ENCODE data around the gene ZBTB33.

ZBTB33 gene

DNA sequence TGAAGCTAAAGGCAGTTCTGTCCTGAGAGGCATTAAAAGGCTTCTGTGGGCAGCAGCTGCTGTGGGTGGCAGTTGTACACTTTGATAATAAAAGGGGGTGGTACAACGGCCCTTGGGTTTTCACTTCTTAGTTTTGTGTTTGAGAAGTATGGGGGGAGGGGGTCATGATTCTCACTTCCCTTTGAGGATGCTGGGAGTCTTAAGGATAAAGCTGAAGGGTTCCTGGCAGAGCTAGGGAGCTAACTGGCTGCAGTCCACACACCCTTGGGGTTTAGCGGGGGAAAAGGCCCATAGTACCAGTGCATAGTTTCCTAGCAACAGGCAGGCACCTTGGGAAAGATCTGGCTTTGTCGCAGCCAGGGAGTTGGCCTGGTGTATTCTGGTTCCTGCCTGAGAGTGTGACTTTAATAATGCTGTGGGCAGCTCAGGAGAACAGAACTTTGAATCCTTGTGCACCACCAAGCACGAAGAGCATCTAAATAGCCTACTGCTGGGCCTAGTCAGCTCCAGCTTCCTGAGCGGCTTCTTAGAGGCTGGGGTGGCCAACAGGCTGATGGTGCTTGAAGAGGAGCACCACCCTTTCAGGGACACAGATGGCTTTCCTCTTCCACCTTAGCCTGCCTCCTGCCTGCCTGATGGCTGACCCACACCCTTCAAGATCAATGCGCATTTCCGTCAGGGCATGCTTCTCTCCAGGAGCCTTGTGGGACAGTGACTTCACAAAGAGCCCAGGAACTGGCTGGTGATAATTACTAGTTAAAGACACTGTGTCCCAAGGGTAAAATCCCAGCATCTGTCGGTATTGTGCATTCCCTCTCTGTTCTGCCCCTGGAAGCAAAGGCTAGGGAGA, 12.5 kb downstream of the ZBTB33 start:
- peak; percentile 48 for DNase-seq (ENCODE audit: low spot score)

DNA sequence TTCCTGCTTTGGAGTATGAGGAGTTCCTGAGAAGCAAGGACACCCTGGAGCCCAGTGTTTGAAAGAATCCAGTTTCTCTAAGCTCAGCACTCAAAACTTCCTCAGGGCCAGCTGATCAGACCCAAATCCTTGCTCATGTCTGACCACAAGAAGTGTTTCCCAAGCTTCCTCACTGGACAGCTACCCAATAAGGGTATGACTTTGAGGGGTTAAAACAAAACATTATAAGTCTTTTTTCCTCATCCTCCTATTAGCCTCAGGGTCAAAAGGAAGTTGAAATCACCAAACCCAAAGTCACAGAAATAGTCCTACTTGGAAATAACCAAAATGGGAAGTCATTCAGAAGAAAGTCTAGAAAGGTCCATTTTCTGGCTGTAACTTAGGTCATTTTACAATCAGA, 13.7 kb downstream of the ZBTB33 start:
- DNase-seq (ENCODE audit: low spot score) = no peak

DNA sequence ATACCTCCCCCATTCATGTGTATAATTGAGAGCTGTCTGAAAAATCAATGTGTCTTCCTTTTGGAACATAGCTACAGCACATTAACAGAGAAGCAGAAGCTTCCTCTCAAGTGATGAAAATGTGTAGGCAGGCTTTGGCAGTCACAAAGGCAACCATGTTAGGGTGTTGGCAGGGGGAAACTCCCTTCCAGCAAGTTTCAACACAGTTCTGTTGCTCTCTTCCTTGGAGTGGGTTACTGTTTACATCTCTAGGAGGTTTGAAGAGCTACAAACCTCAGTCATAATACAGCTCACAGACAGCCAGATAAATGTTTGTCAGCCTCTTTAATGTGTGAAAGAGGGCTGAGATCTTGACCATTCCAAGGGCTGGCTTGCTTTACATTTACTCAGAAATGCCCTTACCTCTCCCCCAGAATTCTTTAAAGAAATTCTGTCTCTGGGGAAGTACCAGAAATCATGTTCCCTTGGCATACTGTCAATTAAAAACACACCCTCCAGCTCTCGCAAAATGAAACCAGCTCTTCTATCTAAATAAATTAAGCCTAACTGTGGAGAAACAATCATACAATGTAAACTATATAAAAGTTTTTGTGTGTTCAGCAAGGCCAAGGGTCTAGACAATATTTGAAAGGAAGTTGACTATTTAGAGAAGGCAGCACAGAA, 18.9 kb downstream of the ZBTB33 start:
- peak; percentile 21 for DNase-seq (ENCODE audit: low spot score)

DNA sequence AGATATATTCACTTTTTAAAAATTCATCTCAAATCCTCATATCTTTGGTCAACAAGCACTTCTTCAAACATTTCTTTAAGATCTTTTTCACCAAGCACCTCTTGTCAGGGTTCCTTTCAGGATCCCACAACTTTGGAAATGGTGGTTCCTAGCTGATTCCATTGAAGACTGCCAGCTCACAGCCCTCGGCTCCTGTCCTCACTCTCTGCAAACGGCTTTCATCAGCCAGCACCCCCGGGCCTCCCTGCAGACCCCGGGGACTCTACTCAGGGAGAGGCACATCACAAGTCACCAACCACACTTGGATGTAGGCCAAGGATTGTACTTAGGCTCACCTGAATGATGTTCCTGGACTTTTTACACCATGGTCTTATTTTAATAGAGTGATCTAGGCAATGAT, 20.0 kb downstream of the ZBTB33 start:
- no peak for DNase-seq (ENCODE audit: low spot score)

- DNase-seq (ENCODE audit: low spot score) = no peak
Observed at GRCh38 chrX:120271218-120271617, 20.6 kb downstream of the ZBTB33 start.

GRCh38 chrX:120274145-120274544, 23.5 kb downstream of the ZBTB33 start:
- no peak for DNase-seq (ENCODE audit: low spot score)

DNA sequence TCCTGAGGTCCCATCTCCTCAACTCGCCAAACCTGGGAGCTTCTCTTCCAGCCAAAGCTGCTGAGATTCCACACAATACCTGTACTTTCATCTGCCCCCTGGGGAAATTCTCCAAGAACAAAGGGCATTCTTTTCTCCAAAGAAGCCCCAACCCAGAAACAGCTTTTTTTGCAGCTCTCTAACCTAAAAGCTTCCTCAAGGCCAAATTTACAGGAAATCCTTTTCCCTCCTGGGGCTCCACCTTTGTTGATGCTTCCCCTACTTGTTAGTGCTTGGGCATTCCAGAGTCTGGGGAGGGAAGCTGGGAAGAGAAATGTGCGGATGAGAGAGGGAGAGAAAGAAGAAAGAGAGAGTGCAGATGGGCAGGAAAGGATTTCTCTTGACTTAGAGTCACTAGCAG, 24.3 kb downstream of the ZBTB33 start:
- no peak for DNase-seq (ENCODE audit: low spot score)

GRCh38 chrX:120281021-120281624, 30.5 kb downstream of the ZBTB33 start:
- no peak for DNase-seq (ENCODE audit: low spot score)

DNA sequence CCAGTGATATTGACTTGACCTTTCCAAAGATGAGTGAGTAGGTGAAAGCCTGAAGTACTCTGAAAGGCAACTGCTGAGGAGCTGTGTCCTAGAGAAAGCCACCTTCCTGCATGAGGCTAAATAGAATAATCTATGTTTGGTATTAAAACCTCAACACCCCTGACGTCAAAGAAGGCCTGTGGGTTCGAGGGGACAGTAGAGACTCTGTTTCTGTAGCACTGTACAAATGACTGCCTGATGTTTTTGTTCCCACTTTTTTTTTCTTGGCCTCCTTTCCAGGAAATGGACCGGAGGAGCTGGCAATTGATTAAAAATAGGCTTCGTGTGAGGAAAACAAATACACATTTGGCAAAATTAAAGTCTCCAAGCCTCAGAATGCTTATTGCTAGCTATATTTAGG, 31.1 kb downstream of the ZBTB33 start:
- DNase-seq (ENCODE audit: low spot score) = no peak

DNA sequence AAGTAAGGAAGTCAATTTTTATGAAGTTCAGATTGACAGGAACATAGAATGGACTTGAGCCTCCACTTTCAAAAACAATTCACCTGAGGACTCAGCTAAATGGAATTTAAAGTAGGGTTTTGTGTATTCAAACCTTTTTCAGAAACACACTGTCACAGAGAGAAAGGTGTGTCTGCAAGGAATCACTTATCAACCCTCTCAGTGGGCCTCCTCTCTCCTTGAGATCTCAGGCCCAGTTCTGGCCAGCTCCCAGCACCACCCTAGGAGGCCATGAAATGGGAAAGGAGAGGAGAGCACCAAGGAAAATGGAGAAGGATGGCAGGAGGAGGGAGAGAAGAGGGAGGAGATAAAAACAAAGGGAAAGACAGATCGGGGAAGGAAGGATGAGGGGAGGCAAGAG, 32.1 kb downstream of the ZBTB33 start:
- no peak for DNase-seq (ENCODE audit: low spot score)

GRCh38 chrX:120286733-120287512, 36.3 kb downstream of the ZBTB33 start:
- DNase-seq (ENCODE audit: low spot score) = no peak

- no peak for DNase-seq (ENCODE audit: low spot score)
Observed at GRCh38 chrX:120287513-120288112, 37.0 kb downstream of the ZBTB33 start.

GRCh38 chrX:120290107-120290506, 39.5 kb downstream of the ZBTB33 start:
- DNase-seq (ENCODE audit: low spot score) = no peak

DNA sequence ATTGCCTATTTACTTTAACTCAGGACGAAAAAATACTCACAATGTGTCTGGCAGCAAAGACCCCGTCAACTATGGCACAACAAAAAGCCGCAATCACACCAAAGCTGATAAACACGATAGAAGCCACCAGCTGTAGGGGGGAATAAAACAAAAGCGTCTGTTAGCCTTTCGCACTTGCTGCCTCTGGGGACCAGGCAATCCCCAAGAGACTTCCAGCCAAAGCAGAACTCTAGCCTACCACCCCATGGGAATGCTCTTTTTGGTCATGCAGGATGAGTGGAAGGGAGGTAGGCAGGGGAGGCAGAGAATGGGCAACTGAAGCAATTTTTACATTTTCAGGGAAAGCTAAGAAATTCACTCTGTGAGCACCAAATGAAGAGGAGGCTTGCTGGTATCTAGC, 40.6 kb downstream of the ZBTB33 start:
- DNase-seq (ENCODE audit: low spot score) = no peak

- no peak for DNase-seq (ENCODE audit: low spot score)
Observed at GRCh38 chrX:120293015-120293414, 42.4 kb downstream of the ZBTB33 start.

- DNase-seq (ENCODE audit: low spot score) = no peak
Observed at GRCh38 chrX:120294651-120295050, 44.0 kb downstream of the ZBTB33 start.

DNA sequence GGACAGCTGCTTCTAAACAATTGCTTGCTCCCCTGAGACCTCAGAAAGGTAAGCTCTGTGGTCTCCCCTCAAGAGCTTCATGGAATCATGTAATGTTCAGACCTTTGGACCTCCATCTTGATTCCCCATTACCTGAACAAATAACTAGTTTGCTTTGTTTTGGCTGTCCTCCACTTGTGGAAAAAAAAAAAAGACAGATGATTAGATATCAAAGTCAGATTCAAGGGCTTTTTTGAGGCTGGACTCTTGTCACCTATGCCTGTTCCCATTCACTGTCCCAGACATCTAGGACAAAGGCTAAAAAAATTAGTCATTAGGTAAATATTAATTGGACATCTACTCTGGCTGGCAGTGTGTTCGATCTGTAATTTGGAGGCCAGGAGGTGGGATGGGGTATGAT, 47.3 kb downstream of the ZBTB33 start:
- DNase-seq (ENCODE audit: low spot score) = no peak

- DNase-seq (ENCODE audit: low spot score) = no peak
Observed at GRCh38 chrX:120299928-120300327, 49.3 kb downstream of the ZBTB33 start.

DNA sequence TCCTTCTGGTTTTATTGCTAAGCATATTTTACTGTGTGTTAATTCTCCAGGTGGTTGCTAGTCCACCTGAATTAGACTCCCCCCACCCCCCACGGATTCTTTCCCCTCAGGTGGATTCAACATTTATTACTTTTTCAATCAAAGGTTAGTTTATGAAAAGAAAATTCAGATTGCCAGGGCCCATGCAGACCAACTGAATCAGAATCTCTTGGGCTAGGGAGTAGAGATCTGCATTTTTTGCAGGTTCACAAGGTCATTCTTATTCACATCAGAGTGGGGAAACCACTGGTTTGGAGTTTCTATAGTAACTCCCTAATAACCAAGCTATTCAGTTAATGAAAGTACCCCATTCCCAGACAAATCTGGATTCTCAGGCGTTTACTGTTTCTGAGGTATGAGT, 50.9 kb downstream of the ZBTB33 start:
- DNase-seq (ENCODE audit: low spot score) = no peak

DNA sequence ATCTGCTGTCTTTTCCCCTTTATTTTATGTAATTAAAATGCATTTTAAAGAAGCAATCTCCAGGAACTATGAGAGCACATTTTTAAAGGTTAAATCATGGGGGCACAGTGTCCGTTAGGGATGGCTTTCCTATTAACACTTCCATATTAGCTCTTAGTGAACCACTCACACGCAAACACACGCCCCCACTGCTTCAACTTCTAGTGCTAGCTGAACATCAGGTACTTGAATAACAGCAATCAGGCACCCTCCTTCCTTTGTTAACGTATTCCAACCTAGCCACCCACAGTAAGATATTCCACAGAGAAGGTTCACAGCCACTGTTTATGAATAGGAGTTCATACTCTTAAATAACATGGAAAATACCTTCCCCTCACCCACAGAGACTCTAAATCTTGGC, 51.3 kb downstream of the ZBTB33 start:
- DNase-seq (ENCODE audit: low spot score) = no peak

- no peak for DNase-seq (ENCODE audit: low spot score)
Observed at GRCh38 chrX:120302434-120302833, 51.8 kb downstream of the ZBTB33 start.

DNA sequence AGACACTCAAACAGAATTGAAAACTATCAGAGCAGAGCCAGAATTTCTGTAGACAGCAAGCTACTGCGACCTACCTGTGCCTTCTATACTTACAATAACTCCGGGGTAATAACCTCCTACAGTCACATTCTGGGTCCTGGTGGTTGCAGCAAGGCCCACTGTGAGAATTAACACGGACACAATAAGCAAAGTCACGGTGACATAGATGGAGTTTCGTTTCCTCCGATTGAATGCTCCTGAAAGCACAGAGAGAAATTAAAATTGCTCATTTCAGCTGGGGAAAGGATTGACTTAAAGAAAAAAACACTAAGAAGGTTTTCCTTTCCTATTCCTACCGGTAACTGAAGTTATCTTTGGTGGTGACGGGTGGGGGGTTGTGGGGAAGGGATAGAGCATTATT, 53.6 kb downstream of the ZBTB33 start:
- no peak for DNase-seq (ENCODE audit: low spot score)

Data from Ammon's horn (tissue), 1 donor.